Measurements from ENCODE around the gene PCBP3.

DNA sequence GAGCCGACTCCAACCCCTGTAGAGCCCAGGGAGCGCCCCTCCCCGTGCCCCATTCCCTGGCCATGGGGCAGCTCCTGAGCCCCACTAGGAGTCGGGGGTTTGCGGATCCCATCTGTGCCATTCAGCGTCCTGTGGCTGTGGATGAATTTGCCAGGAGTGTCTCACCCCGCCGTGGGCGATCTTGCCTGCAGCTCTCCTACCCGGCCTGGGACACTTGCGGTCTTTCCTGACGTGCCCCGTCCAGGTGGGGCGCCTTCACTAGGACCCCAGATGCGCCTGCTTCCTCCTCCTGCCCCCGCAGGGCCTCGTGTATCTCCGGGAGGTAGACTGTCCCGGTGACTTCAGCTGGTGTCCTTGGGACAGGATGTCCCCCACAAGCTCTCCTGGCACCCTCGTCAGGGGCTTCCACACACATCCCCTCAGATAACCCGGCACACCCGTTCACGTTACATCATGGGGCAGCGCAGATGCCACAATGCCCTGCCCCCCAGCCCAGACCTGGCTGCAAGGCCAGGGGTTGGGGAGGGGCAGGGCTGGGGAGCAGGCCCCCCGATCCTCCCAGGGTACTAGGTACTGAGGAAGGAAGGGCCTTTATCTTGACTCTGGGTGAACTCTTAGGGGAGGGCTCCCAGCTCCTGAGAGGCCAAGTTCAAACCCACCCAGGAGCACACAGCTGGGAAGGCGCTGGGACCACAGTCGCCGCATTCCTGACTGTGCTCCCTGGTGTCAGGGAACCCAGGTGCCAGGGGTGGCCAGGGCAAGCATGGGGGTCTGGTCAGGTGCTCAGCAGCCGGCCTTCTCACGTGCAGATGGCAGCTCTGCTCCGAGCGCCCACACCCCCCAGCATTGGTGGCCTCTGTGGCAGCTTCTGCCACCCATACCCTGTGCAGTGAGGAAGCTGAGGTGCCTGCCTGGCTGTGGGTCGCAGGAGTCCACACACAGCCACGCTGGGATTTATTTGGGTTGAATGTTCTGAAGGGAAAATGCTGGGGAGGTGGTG, 284.6 kb downstream of the PCBP3 start:
- TF ChIP-seq, protein P1, sequence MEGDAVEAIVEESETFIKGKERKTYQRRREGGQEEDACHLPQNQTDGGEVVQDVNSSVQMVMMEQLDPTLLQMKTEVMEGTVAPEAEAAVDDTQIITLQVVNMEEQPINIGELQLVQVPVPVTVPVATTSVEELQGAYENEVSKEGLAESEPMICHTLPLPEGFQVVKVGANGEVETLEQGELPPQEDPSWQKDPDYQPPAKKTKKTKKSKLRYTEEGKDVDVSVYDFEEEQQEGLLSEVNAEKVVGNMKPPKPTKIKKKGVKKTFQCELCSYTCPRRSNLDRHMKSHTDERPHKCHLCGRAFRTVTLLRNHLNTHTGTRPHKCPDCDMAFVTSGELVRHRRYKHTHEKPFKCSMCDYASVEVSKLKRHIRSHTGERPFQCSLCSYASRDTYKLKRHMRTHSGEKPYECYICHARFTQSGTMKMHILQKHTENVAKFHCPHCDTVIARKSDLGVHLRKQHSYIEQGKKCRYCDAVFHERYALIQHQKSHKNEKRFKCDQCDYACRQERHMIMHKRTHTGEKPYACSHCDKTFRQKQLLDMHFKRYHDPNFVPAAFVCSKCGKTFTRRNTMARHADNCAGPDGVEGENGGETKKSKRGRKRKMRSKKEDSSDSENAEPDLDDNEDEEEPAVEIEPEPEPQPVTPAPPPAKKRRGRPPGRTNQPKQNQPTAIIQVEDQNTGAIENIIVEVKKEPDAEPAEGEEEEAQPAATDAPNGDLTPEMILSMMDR (IDR thresholded peaks at IDR 0.05; ENCODE audit: borderline replicate concordance, extremely low read depth, low read length, poor library complexity, severe bottlenecking) = no peak
- no peak for TF ChIP-seq EZH2 (IDR thresholded peaks at IDR 0.05; ENCODE audit: borderline replicate concordance, low read depth, low read length, severe bottlenecking)
